Endothelial cell of umbilical vein (primary cell): ENCODE data around the gene MYOG. TPM values are rescaled to one million over a fixed set of nuclear protein-coding genes. Genes with fewer than 3 reads are reported as not detected.

Experiments
- BruUV-seq: library from RNA; stranded (reverse); fragments of 400-500 nt; replicated peaks from 2 replicates; lab custom pipeline; 2021; lab: Mats Ljungman, UMichigan
- CTCF ChIA-PET: fragments of 300-600, 350-600 bp; sonication (Branson Sonifier 250); formaldehyde crosslinking; loops from one replicate; lab custom pipeline; 2021; ENCODE audit warnings: antibody characterized with exemption, inconsistent platforms; lab: Charles Lee
- POLR2A ChIA-PET: fragments of 300-600, 350-600 bp; sonication (Branson Sonifier 250); formaldehyde crosslinking; loops from one replicate; lab custom pipeline; 2021; ENCODE audit warnings: antibody characterized with exemption, inconsistent platforms; lab: Charles Lee
- DNase-seq: peaks from one replicate; pipeline ENCODE4 v3.0.0-alpha.2; 2011; ENCODE audit warnings: low read depth, low spot score
- FAIRE-seq: peaks from 2 replicates; lab custom pipeline; 2011; peaks lifted over from hg19 to GRCh38; lab: Jason Lieb, UNC
- H2AFZ ChIP-seq: 2 replicates; pipeline ENCODE4 v1.6.0; 2012; ENCODE audit warnings: low read depth, low read length, control low read depth, inconsistent platforms
- H3K27ac ChIP-seq: 2 replicates; pipeline ENCODE4 v1.5.1; 2011; ENCODE audit warnings: low read depth, mild to moderate bottlenecking, control low read depth, low read length, moderate library complexity; ENCODE audit not compliant: insufficient read depth
- H3K27me3 ChIP-seq, 2 experiments: 2 replicates each; pipeline versions ENCODE4 v1.6.0 to v1.6.1; 2011; ENCODE audit warnings: low read length in 2 of 2, mixed read lengths in 1 of 2; ENCODE audit not compliant: control insufficient read depth in 2 of 2, insufficient read depth in 2 of 2
- H3K36me3 ChIP-seq, 2 experiments: 2 replicates in 1 of 2; 3 replicates in 1 of 2; pipeline ENCODE4 v1.5.1; 2011; ENCODE audit warnings: low read length in 2 of 2, mild to moderate bottlenecking in 1 of 2, moderate library complexity in 1 of 2; ENCODE audit not compliant: control insufficient read depth in 2 of 2, insufficient read depth in 2 of 2; ENCODE audit errors: extremely low read depth in 1 of 2
- H3K4me1 ChIP-seq: 3 replicates; pipeline ENCODE4 v1.5.1; 2011; ENCODE audit warnings: mild to moderate bottlenecking, low read length; ENCODE audit not compliant: control insufficient read depth, insufficient read depth; ENCODE audit errors: extremely low read depth
- H3K4me2 ChIP-seq: 2 replicates; pipeline ENCODE4 v1.6.1; 2011; ENCODE audit warnings: low read length, control low read depth, mixed read lengths; ENCODE audit not compliant: insufficient read depth
- H3K4me3 ChIP-seq, 3 experiments: fragments of 200-600 bp in 1 of 3; sonication (generic), shearing (Covaris generic) in 1 of 3; replicated peaks in 1 of 3; 2 replicates each; pipeline ENCODE4 v1.5.1; 2011 to 2016; ENCODE audit warnings: control low read depth in 3 of 3, low read length in 3 of 3, mild to moderate bottlenecking in 2 of 3, inconsistent platforms in 1 of 3, low read depth in 1 of 3, moderate library complexity in 1 of 3; ENCODE audit not compliant: insufficient read depth in 1 of 3
- H3K79me2 ChIP-seq: 2 replicates; pipeline ENCODE4 v1.6.0; 2012; ENCODE audit warnings: low read length, inconsistent platforms; ENCODE audit not compliant: control insufficient read depth, insufficient read depth
- H3K9ac ChIP-seq: replicated peaks from 2 replicates; pipeline ENCODE3; 2011; ENCODE audit warnings: low read length, control low read depth; ENCODE audit not compliant: insufficient read depth; ENCODE audit errors: extremely low read depth
- H3K9me1 ChIP-seq: replicated peaks from 3 replicates; pipeline ENCODE4 v1.6.0; 2011; ENCODE audit warnings: mild to moderate bottlenecking, low read length; ENCODE audit not compliant: control insufficient read depth, insufficient read depth; ENCODE audit errors: extremely low read depth
- H3K9me3 ChIP-seq: replicated peaks from 2 replicates; pipeline ENCODE4 v1.5.1; 2012; ENCODE audit warnings: low read length, inconsistent platforms; ENCODE audit not compliant: control insufficient read depth, insufficient read depth
- H4K20me1 ChIP-seq: replicated peaks from 2 replicates; pipeline ENCODE3; 2011; ENCODE audit warnings: mild to moderate bottlenecking, low read length; ENCODE audit not compliant: control insufficient read depth, insufficient read depth; ENCODE audit errors: extremely low read depth
- CTCF ChIP-seq, 2 donors: IDR thresholded peaks; 1 replicate in 1 of 2; 2 replicates in 1 of 2; pipeline ENCODE4 v1.5.1; 2011; ENCODE audit warnings: low read length in 2 of 2, mild to moderate bottlenecking in 2 of 2, moderate library complexity in 2 of 2, control low read depth in 1 of 2, inconsistent platforms in 1 of 2, low read depth in 1 of 2; ENCODE audit not compliant: insufficient read depth in 1 of 2; ENCODE audit errors: extremely low read depth in 1 of 2
- EZH2 ChIP-seq: IDR thresholded peaks from 2 replicates; pipeline ENCODE4 v1.6.1; 2012; ENCODE audit warnings: borderline replicate concordance, low read depth, mild to moderate bottlenecking, moderate library complexity, low read length, inconsistent platforms; ENCODE audit not compliant: severe bottlenecking
- FOS ChIP-seq: IDR thresholded peaks from 2 replicates; pipeline ENCODE4 v1.6.1; 2011; ENCODE audit warnings: mild to moderate bottlenecking, low read length, moderate library complexity, borderline replicate concordance; ENCODE audit not compliant: insufficient read depth
- JUN ChIP-seq: IDR thresholded peaks from 2 replicates; pipeline ENCODE4 v1.6.1; 2011; ENCODE audit warnings: borderline replicate concordance, low read depth; ENCODE audit not compliant: insufficient read length, insufficient read depth
- MAX ChIP-seq: IDR thresholded peaks from 2 replicates; pipeline ENCODE4 v1.6.1; 2011; ENCODE audit not compliant: insufficient read depth, insufficient read length
- dilution Hi-C: fragments of 300-500 bp; cut with MboI; formaldehyde crosslinking; loops from one replicate; pipeline ENCODE4 v1.15.0; 2019; ENCODE audit warnings: low sequenced_read_pairs; ENCODE audit not compliant: extremely low pct_ligation_motif_present
- intact Hi-C: fragments of 100-400 bp; cut with micrococcal nuclease; formaldehyde crosslinking; loops from one replicate; pipeline ENCODE4 v1.10.0; 2022
- polyA plus RNA-seq, 4 experiments: library from polyadenylated mRNA; depleted of rRNA in 3 of 4; stranded (reverse) in 3 of 4; unstranded in 1 of 4; fragments of >200 nt; gene quantifications; 2 replicates each; pipeline versions ENCODE4 v1.2.1 to v1.2.3, GENCODE V29; 2011 to 2012; ENCODE audit warnings: missing spikeins in 1 of 4
- total RNA-seq: library from RNA; stranded (reverse); gene quantifications from 2 replicates; pipeline ENCODE4 v1.2.3, GENCODE V29; 2021

Gene MYOG
- total and polyA plus RNA-seq, 2 donors (not counting 3 experiments of a cell fraction or from before 2014, with no cell fraction given) = not detected

- Histone ChIP-seq H3K27ac (no peak within 1 kb of the TSS), H2AFZ (no peak within 1 kb of the TSS), H3K9ac (no peak within 1 kb of the TSS), H3K9me1 (no peaks in the 10 kb centered on the region), H3K9me3 (no peaks in the 10 kb centered on the region), H3K4me1 (peaks cover 4% of the 10 kb centered on the region), H4K20me1 (no peaks in the 10 kb centered on the region), H3K4me3 (no peak within 1 kb of the TSS), H3K79me2 (no peaks in the 10 kb centered on the region), H3K27me3 (peaks cover 25 to 54% of the 10 kb centered on the region in 2 experiments), H3K4me2 (no peak within 1 kb of the TSS), H3K36me3 (no peaks in the 10 kb centered on the region)
- TF ChIP-seq MAX (no peak), EZH2 (peak; percentile 80), CTCF (IDR thresholded peaks at IDR 0.05; ENCODE audit: extremely low read depth in 1 of 2, insufficient read depth in 1 of 2, low read depth in 1 of 2, low read length in 2 of 2) (no peak), JUN (no peak), FOS (no peak)
- ChIA-PET POLR2A (no interaction called here), CTCF (interaction anchor here (0.6 to 3.8 kb wide), 14 partner anchors 9 to 1033 kb away, joined by 3 to 47 read pairs (median 4); partner anchors contain the start of gene MYOG)
- intact Hi-C loops = no loop called here
- FAIRE-seq (no peak), DNase-seq (no peak)
- no TSS peak for BruUV-seq
- dilution Hi-C loops = no loop called here
Observed at GRCh38 chr1:203127666-203128430, 42.0 kb upstream of the MYOG start, which contains the start of gene ADORA1. ADORA1 (plus strand) TSS chr1:203127726; CDS start chr1:203128842, 1,116 bp downstream.
